BJ (cell line): Measurements from ENCODE around the gene GNG14. TPM values are rescaled to one million over a fixed set of nuclear protein-coding genes. Genes with fewer than 3 reads are reported as not detected.

Source experiments
- CTCF ChIA-PET: fragments of 350-600 bp; formaldehyde crosslinking; extraction: SDS; loops from one replicate; lab custom pipeline; 2021; ENCODE audit warnings: antibody characterized with exemption, inconsistent platforms; lab: Yijun Ruan, JAX
- POLR2A ChIA-PET: fragments of 300-600 bp; sonication (Branson Sonifier 250); formaldehyde crosslinking; extraction: SDS; loops from one replicate; lab custom pipeline; 2021; ENCODE audit warnings: antibody characterized with exemption; lab: Charles Lee
- DNase-seq: peaks from one replicate; pipeline ENCODE4 v3.0.0-alpha.2; 2011; ENCODE audit warnings: low read depth
- H3K27me3 ChIP-seq: 2 replicates; pipeline ENCODE4 v1.6.0; 2011; ENCODE audit warnings: low read length; ENCODE audit not compliant: control insufficient read depth, insufficient read depth
- H3K36me3 ChIP-seq: 2 replicates; pipeline ENCODE4 v1.5.1; 2011; ENCODE audit warnings: low read length; ENCODE audit not compliant: control insufficient read depth, insufficient read depth
- H3K4me3 ChIP-seq: 2 replicates; pipeline ENCODE4 v1.5.1; 2011; ENCODE audit warnings: low read depth, mild to moderate bottlenecking, control low read depth, low read length
- CTCF ChIP-seq: IDR thresholded peaks from 2 replicates; pipeline ENCODE4 v1.5.1; 2011; ENCODE audit warnings: low read depth, mild to moderate bottlenecking, control low read depth, inconsistent platforms, low read length, moderate library complexity; ENCODE audit not compliant: insufficient read depth
- polyA plus RNA-seq: library from polyadenylated mRNA; depleted of rRNA; stranded (reverse); fragments of >200 nt; gene quantifications from 2 replicates; pipeline ENCODE4 v1.2.3, GENCODE V29; 2011

Gene GNG14
- polyA plus RNA-seq, 1 experiment = not detected

DNA sequence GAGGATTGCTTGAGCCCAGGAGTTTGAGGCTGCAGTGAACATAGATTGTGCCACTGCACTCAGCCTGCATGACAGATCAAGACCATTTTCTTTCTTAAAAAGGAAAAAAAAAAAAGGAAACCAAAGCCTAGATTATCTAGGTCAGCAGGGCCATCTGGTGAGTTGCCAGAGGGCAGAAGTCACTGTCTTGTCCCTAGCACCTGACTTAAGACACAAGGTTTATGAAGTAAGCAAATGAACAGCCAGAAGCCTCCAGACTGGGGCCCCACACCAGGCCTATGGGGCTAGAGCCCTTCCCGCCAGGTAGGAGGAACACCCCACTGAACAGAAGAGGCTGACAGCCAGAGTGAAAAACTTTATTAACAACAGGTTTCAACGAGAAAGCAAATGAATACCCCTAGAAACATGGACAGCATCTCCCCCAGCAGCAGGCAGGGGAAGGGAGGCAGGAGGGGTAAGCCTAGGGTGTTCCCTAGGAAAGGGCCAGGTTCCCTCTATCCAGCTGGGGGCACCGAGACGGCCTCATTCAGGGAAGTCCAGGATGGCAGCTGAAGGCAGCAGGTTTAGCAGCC lies 20.0 kb upstream of the GNG14 start:
- POLR2A ChIA-PET = no interaction called here
- peaks cover 12% of the 10 kb centered on the region for H3K36me3 ChIP-seq
- no peak for TF ChIP-seq CTCF
- no peak overlapping the region; the same call in 1 of the 2 replicates for H3K4me3 ChIP-seq
- no peaks in the 10 kb centered on the region for H3K27me3 ChIP-seq
- CTCF ChIA-PET = interaction anchor here (1.0 to 2.4 kb wide), 5 partner anchors 9 to 104 kb away, joined by 3 to 13 read pairs (median 3); no protein-coding TSS in a partner anchor
- no peak for DNase-seq

GRCh38 chr19:12668346-12668745 lies 19.5 kb upstream of the GNG14 start:
- no peak for TF ChIP-seq CTCF
- H3K27me3 ChIP-seq = no peaks in the 10 kb centered on the region

GRCh38 chr19:12668932-12669269 lies 18.9 kb upstream of the GNG14 start:
- TF ChIP-seq CTCF = no peak
- ChIA-PET POLR2A (interaction anchor here (0.5 kb wide), 1 partner anchor 24 kb away, joined by 3 read pairs; no protein-coding TSS in a partner anchor), CTCF (interaction anchor here (1.0 to 2.4 kb wide), 4 partner anchors 8 to 105 kb away, joined by 3 to 13 read pairs (median 3); no protein-coding TSS in a partner anchor)
- no peaks in the 10 kb centered on the region for H3K27me3 ChIP-seq
- H3K4me3 ChIP-seq = peak overlapping the region; percentile 82
- DNase-seq = peak; percentile 7
- peaks cover 12% of the 10 kb centered on the region for H3K36me3 ChIP-seq

More at GRCh38 chr19:12668346-12668745, 19.5 kb upstream of the GNG14 start:
- H3K36me3 ChIP-seq = peaks cover 13% of the 10 kb centered on the region
- ChIA-PET CTCF (interaction anchor here (1.0 to 2.4 kb wide), 4 partner anchors 8 to 104 kb away, joined by 3 to 13 read pairs (median 3); no protein-coding TSS in a partner anchor), POLR2A (interaction anchor here (0.5 kb wide), 1 partner anchor 23 kb away, joined by 3 read pairs; no protein-coding TSS in a partner anchor)
- H3K4me3 ChIP-seq = peak overlapping the region; percentile 82
- no peak for DNase-seq

GRCh38 chr19:12669270-12670158 lies 18.3 kb upstream of the GNG14 start:
- POLR2A ChIA-PET = no interaction called here
- peak; percentile 24 for DNase-seq
- Histone ChIP-seq H3K4me3 (peak overlapping the region; percentile 82), H3K27me3 (no peaks in the 10 kb centered on the region), H3K36me3 (peaks cover 18% of the 10 kb centered on the region)
- TF ChIP-seq CTCF = 0 out of 2 replicates have a peak, but pooled peaks have one; percentile 13
- CTCF ChIA-PET = interaction anchor here (1.0 to 2.4 kb wide), 2 partner anchors 106 to 109 kb away, joined by 3 to 13 read pairs; no protein-coding TSS in a partner anchor
